ENCODE results near the gene ZNF638.
"Not testable (repeated sequence)": the region's sequence is repeated elsewhere in the genome, so short reads cannot be mapped to it uniquely, and the experiment has no call there.

Gene ZNF638

DNA sequence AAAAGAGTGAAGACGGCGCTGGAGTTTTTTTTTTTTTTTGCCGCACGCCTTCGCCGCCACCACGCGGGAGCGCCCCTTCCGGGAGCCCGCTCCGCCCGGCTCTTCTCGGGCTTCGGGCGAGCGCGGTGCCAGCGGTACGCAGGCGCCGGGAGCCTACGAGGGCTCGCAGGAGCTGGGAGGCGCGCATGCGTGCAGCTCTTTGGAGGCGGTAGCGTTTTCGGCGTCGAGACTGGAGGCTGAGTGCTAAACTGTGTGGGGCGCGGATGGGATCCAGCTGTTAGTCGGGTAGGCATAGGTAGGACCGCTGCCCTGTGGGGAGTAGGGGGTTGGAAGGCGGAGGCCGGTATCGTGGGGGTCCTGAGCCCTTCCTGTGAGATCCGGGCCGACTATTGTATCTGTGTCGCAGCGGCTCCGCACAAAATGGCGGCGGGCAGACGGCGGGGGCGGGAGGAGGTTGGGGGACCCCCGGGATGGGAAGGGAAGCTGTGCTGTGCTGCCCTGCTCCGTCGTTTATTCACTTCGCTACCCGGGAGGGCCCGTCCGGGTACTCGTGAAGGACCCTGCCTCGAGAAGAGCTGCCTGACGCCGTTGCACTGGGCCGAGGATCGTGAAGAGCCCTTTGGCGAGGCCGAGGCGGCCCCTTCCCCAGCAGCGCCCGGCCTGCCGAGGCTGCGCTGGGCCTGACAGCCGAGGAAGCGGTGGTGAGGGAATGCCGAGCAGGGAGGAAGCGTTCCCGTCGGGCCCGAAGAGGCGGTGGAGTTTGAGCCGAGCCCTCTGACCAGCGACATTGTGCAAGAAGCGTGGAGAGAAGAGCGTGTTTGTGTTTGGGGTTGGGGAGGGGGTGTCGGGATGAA, at the start of gene ZNF638:
ZNF638 (plus strand) TSS at position 202 of the 854 bp plus-strand sequence. CDS start 17,173 bp downstream, outside the sequence.
- peak; percentile 83 for DNase-seq (ENCODE audit: low read depth, low spot score)

DNA sequence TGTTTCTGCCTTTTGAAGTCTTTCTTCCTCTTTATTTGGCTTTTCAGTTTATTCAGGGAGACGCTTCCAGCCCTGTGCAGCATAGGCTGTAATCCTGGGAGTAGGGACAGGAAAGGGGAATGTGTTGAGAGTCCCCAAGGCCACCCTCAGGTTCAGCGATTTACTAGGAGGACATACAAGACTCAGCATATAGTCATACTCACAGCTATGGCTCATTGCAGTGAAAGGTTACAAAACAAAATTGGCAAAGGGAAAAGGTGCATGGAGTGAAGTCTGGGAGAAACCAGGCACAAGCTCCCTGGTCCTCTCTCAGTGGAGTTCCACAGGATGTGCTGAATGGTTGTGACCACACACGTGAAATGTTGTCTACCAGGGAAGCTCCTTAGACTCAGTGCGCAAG, 49.6 kb upstream of the ZNF638 start:
- DNase-seq (ENCODE audit: low read depth, low spot score), result no peak

- DNase-seq (ENCODE audit: low read depth, low spot score), result no peak
These were observed 49.1 kb upstream of the ZNF638 start for GRCh38 chr2:71282493-71282892.

DNA sequence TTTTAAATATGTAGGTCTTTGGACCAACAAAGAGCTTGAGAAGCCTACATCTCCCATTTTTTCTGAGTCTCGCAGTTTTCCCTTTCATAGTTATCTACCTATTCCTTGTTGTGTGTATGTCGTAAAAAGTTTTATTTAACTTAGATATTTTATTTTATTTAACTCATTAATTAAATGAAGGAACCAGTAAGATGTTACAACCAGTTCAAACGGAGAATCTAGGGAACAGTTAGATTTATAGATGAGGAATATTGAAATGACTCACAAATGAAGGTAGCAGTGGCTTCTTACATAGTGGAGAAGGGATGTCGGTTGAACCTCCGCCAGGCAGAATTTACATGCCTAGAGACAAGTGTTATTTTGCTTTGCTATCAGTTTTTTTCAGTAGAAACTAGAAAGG, 48.5 kb upstream of the ZNF638 start:
- no peak for DNase-seq (ENCODE audit: low read depth, low spot score)

DNA sequence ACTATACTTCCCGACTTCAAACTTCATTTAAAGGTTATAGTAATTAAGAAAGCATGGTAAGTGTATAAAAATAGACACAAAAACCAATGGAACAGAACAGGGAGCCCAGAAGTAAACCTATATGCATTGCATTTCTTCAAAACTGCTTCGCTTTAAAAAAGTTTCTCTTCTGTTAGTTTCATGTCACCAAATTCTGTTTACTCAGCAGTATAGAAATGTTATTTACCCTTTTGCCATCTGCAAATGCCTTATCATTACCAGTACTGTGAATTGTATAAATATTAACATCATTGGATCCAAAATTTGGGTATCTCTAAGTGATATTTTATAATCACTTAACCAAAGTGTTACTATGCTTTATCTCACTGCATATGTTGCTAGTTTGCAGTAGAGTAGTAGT, 45.9 kb upstream of the ZNF638 start:
- no peak for DNase-seq (ENCODE audit: low read depth, low spot score)

DNA sequence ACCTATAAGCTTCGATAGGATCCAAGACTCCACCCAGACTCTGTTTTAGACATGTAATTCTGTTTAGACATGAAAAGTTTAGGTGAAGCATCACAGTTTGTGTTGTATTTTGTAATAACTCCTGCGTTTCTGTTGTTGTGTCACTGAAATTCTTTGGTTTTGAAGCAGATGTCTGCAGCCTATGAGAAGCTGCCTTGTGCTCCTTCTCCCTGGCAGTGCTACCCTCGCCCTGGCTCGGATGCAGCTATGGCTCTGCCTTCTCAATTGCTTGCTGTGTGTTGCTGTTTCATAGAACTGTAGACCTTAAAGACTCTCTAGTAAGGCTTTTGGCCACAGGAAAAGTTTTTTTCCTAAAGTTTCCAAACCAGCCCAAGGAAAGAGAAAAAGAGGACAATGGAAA, 40.2 kb upstream of the ZNF638 start:
- no peak for DNase-seq (ENCODE audit: low read depth, low spot score)

- DNase-seq (ENCODE audit: low read depth, low spot score), result no peak
These were observed 39.4 kb upstream of the ZNF638 start for GRCh38 chr2:71292159-71292558.

DNA sequence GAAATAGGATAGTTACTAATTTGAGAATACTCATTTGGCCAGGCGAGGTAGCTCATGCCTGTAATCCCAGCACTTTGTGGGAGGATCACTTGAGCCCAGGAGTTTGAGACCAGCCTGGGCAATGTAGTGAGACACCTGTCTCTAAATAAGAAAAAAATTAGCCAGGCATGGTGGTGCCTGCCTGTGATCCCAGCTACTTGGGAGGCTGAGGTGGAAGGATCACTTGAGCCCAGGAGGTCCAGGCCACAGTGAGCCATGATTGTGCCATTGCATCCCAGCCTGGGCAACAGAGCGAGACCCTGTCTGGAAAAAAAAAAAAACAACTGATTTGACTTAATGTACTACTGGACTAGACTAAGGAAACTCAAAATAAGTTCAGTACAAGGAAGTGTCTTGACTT, 32.7 kb upstream of the ZNF638 start:
- no peak for DNase-seq (ENCODE audit: low read depth, low spot score)

GRCh38 chr2:71299507-71299906, 32.1 kb upstream of the ZNF638 start:
- no peak for DNase-seq (ENCODE audit: low read depth, low spot score)

DNA sequence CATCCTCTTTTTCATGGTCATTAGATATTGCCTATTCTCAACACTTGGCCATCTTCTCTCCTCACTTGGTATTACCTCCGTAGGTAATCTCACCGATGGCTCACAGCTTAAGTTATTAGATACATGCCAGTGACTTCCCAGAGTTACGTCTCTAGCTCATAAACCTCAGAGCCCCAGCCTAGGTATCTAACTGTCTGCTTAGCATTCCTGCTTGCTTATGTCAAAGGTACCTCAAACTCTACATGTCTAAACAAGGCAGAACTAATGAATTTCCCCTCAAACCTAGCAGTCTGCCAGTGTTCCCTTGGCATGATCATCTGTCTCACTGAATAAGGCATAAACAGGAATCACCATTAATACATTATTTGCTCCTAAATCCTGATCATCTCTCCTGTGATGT, 27.7 kb upstream of the ZNF638 start:
- DNase-seq (ENCODE audit: low read depth, low spot score), result no peak

DNA sequence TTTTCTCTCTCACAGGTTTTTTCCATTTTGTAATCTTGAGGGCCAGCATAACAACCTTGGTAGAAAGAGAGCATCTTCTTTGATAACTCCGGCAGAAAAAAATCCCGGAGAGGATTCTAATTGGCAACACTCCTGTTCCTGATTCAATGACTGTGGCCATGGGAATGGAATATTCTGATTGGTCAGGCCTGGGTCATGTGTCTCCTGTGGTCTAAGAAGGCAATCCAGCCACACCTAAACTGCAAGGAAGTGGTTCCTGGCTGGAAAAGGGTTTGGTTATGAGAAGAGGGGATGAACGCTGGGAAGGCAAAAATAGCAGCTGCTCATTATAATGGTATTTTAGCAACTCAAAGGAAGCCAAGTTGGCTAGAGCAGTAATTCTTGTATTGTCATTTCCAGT, 24.8 kb upstream of the ZNF638 start:
- no peak for DNase-seq (ENCODE audit: low read depth, low spot score)

- no peak for DNase-seq (ENCODE audit: low read depth, low spot score)
These were observed 18.4 kb upstream of the ZNF638 start for GRCh38 chr2:71313016-71313766.

DNA sequence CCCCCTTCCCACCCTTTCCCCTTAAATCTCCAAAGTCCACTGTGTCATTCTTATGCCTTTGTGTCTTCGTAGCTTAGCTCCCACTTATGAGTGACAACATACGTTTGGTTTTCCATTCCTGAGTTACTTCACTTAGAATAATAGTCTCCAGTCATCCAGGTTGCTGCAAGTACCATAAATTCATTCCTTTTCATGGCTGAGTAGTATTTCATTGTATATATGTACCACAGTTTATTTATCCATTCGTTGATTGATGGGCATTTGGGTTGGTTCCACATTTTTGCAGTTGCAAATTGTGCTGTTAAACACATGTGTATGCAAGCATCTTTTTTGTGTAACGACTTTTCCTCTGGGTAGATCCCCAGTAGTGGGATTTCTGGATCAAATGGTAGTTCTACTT, 14.5 kb upstream of the ZNF638 start:
- no peak for DNase-seq (ENCODE audit: low read depth, low spot score)

DNA sequence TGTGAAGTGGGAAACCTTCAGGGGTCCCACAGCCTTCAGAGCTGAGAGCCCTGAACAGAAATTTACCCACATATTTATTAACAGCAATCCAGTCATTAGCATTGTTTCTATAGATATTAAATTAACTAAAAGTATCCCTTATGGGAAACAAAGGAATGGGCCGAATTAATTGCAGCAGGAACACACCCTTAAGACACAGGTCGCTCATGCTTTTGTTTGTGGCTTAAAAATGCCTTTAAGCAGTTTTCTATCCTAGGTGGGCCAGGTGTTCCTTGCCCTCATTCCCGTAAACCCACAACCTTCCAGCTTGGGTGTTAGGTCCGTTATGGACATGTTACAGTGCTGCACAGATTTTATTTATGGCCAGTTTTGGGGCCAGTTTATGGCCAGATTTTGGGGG, 13.7 kb upstream of the ZNF638 start:
- DNase-seq (ENCODE audit: low read depth, low spot score), result not testable (repeated sequence)

DNA sequence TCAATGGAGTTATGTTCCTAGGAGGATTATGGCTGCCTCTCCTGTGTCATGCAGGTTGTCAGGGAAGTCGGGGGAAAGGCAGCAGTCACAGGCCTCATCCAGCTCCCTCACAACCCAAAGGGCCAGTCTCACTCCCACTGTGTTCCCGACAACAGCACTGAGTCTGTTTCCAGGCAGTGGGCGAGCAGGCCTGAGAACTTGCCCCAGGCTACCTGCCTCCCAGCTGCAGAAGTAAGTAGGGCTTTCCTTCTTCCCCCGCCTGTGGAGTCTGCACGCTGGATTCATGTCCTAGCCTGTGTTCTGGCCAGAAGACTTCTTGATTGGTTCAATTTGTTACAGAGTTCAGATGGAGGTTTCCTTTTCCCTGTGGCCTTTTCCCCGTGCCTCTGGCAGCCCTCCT, 8.2 kb upstream of the ZNF638 start:
- DNase-seq (ENCODE audit: low read depth, low spot score), result no peak

GRCh38 chr2:71326968-71327367, 4.6 kb upstream of the ZNF638 start:
- no peak for DNase-seq (ENCODE audit: low read depth, low spot score)

DNA sequence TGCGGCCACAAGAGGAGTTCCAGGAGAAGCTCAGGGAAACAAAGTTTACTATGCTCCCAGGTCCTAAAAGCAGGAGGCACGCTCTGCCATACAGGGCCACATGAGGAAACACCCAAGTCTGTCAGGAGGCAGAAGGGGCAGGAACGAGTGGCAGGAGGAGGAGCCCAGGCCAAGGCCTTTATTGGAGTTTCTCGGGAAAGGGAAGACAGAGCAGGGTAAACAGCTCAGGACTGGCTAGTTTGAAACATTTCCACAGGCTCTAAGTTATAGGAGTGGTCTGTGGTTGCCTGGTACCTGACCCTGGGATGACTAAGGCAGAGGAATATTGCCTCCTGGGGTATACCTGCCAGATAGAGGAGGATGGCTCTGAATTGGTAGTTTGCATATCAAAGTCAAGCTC, 3.7 kb upstream of the ZNF638 start:
- DNase-seq (ENCODE audit: low read depth, low spot score), result no peak

DNA sequence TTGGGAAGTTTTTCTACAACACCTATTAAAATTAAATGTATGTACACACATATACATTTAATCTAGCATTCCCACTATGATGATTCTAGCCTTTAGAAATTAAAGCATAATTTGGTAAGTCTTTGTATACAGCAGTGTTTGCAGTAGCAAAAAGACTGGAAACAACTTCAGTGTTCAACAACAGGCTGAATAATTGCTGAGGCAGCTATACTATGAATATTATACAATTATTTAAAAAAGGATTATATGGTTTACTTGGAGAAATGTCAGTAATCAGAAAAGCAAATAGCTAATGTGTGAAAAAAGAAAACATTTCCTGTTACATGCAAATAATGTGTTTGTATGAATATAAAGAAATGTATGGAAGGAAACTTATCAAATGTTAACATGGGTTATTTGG, 1.4 kb upstream of the ZNF638 start:
- DNase-seq (ENCODE audit: low read depth, low spot score), result no peak

- DNase-seq (ENCODE audit: low read depth, low spot score), result no peak
These were observed 824 bp upstream of the ZNF638 start for GRCh38 chr2:71330585-71331330.

DNA sequence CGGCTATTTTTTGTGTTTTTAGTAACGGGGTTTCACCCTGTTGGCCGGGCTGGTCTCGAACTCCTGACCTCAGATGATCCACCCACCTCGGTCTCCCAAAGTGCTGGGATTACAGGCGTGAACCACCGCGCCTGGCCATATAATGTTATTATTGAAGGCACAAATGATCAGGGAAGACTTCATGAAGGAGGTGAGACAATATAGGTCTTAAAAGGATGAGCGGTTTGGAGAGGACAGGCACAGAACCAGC, 326 bp upstream of the ZNF638 start:
- not testable (repeated sequence) for DNase-seq (ENCODE audit: low read depth, low spot score)

DNA sequence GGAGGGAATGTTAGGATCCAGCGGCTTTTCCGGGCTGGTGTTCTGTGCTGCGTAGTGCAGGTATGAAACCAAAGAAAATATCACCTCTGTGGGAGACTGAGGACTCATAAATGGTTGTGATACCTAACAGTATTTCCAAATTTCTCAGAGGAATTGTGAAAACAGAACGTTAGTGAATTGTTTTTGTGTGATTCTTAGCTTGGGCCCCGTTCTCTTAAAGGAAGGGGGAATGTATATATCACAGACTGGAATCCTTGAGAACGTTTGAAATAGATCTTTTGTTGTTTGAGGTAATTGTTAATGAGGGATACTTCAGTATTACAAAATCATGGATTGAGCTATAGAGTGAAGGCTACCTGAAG, 834 bp downstream of the ZNF638 start:
- no peak for DNase-seq (ENCODE audit: low read depth, low spot score)

DNA sequence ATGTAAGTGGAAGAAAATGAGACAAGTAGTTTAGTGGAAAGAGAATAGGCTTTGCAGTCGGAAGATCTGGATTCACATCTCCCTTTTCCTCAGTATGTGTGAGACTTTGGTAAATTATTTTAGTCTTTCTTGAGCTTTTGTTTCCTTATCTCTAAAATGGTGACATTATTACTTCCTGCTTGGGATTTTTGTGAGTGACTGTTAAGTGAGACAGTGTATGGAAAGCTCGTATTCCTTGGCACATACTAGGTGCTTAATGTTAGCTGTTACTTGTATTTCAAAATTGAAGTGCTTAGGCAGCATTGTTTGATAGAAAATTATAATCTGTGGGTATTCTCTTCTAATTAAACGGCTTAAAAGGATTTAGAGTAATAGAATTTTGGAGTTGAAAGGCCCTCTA, 2.0 kb downstream of the ZNF638 start:
- DNase-seq (ENCODE audit: low read depth, low spot score), result no peak

GRCh38 chr2:71336384-71336783, 4.8 kb downstream of the ZNF638 start:
- DNase-seq (ENCODE audit: low read depth, low spot score), result no peak
